SK-N-SH (cell line): ENCODE measurements around the gene MRPL2.

ENCODE experiments used
- EZH2phosphoT487 ChIP-seq: fragments of 200-600 bp; sonication (generic); IDR thresholded peaks from 2 replicates; pipeline ENCODE4 v1.6.1; 2017; ENCODE audit warnings: low read depth, mixed run types, mild to moderate bottlenecking, antibody characterized with exemption, moderate library complexity, borderline replicate concordance
- TF ChIP-seq, protein P1 (sequence below): fragments of 200-600 bp; sonication (generic); IDR thresholded peaks from 2 replicates; pipeline ENCODE4 v1.6.1; 2017; ENCODE audit warnings: antibody characterized with exemption, mild to moderate bottlenecking, moderate library complexity

DNA sequence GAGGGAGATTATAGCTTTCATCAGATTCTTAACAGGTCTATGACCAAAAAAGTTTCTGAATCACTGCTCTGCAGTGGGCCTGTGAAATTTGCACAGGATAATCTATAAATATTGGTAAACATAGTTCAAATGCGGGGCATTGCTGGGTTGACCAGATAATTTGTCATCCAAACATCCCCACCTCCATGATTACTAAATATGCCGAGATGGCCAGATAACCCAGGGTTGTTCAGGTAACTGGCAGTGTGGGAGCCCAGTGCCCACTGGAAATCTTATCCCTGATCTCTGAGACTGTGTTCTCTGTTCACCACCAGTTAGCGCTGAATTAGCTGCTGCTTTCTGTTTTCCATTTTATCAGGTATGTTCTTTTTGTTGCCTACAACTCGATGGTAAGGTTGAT is 38.3 kb upstream of the MRPL2 start:
- TF ChIP-seq, protein P1, sequence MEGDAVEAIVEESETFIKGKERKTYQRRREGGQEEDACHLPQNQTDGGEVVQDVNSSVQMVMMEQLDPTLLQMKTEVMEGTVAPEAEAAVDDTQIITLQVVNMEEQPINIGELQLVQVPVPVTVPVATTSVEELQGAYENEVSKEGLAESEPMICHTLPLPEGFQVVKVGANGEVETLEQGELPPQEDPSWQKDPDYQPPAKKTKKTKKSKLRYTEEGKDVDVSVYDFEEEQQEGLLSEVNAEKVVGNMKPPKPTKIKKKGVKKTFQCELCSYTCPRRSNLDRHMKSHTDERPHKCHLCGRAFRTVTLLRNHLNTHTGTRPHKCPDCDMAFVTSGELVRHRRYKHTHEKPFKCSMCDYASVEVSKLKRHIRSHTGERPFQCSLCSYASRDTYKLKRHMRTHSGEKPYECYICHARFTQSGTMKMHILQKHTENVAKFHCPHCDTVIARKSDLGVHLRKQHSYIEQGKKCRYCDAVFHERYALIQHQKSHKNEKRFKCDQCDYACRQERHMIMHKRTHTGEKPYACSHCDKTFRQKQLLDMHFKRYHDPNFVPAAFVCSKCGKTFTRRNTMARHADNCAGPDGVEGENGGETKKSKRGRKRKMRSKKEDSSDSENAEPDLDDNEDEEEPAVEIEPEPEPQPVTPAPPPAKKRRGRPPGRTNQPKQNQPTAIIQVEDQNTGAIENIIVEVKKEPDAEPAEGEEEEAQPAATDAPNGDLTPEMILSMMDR = no peak
- no peak for TF ChIP-seq EZH2phosphoT487
